Stimulated activated memory B cell treated with anti-CD40 and anti-IgM and Interleukin-4, amounts not matched to agents 10 μg/mL and 1 μg/mL and 100 μg/mL, for 72 hours (primary cell): ENCODE measurements around the gene ABCB10.
A peak's percentile ranks its signal among the peaks of the same experiment; 100 is the strongest.
"Not testable (repeated sequence)": the region's sequence is repeated elsewhere in the genome, so short reads cannot be mapped to it uniquely, and the experiment has no call there.

ENCODE experiments used
- ATAC-seq: fragments of 150-1000 bp; cut with Tn5 transposase; 2 replicates; pipeline ENCODE4 v1.10.0; 2021
- H3K27ac Mint-ChIP-seq: one replicate; pipeline ENCODE4 v1.8.0; 2022; ENCODE audit warnings: mild to moderate bottlenecking, mixed read lengths
- H3K27me3 Mint-ChIP-seq: one replicate; pipeline ENCODE4 v1.8.0; 2022; ENCODE audit warnings: mixed read lengths
- H3K36me3 Mint-ChIP-seq: one replicate; pipeline ENCODE4 v1.8.0; 2022; ENCODE audit warnings: mixed read lengths
- H3K4me1 Mint-ChIP-seq: one replicate; pipeline ENCODE4 v1.8.0; 2022; ENCODE audit warnings: mixed read lengths
- H3K4me3 Mint-ChIP-seq: one replicate; pipeline ENCODE4 v1.8.0; 2022; ENCODE audit warnings: mild to moderate bottlenecking, moderate library complexity, mixed read lengths
- H3K9me3 Mint-ChIP-seq: one replicate; pipeline ENCODE4 v1.8.0; 2022; ENCODE audit warnings: mixed read lengths

The ABCB10 gene

GRCh38 chr1:229526695-229527094 is 31.8 kb downstream of the ABCB10 start:
- ATAC-seq, result no peak
- Mint-ChIP-seq H3K4me3 (no peak overlapping the region), H3K27ac (no peak overlapping the region), H3K9me3 (no peaks in the 10 kb centered on the region), H3K4me1 (peaks cover 5% of the 10 kb centered on the region), H3K27me3 (no peaks in the 10 kb centered on the region), H3K36me3 (peaks cover 73% of the 10 kb centered on the region)

- no peak overlapping the region for H3K4me3 Mint-ChIP-seq
- H3K27ac Mint-ChIP-seq, result no peak overlapping the region
- H3K9me3 Mint-ChIP-seq, result no peaks in the 10 kb centered on the region
- H3K4me1 Mint-ChIP-seq, result peaks cover 5% of the 10 kb centered on the region
- peaks cover 60% of the 10 kb centered on the region for H3K36me3 Mint-ChIP-seq
- no peak for ATAC-seq
- no peaks in the 10 kb centered on the region for H3K27me3 Mint-ChIP-seq
Observed at GRCh38 chr1:229523052-229523451, 35.5 kb downstream of the ABCB10 start.

DNA sequence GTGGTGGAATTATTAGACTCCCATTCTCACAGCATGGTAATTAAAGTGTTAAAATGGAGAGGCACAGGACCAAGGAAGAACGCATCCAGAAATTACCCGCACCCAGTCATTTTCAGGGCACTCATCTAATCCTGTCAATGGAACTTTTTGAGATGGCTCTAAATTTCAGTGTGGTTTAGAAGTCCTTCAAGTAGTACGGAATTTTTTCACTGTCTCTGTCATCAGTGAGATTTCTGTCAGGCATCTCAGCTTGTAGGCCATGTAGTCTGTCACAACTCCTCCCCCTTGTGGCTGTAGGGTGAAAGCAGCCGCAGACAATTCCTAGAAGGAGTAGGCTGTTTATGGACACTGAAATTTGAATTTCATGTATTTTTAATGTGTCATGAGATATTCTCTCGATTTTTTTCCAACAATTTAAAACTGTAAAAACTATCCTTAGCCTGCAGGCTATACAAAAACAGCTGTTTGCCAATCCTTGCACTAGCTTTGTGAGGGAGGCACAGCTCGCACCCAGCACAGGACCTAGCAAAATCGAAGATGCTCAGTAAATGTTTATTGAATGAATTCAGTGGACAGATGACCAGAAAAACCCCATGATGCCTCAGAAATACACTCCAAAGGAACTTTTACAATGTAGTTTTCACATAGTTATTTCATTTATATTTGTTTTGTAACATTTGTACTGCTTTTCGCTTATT is 43.8 kb downstream of the ABCB10 start:
- no peaks in the 10 kb centered on the region for H3K9me3 Mint-ChIP-seq
- H3K4me3 Mint-ChIP-seq, result no peak overlapping the region
- H3K27me3 Mint-ChIP-seq, result no peaks in the 10 kb centered on the region
- H3K4me1 Mint-ChIP-seq, result peaks cover 6% of the 10 kb centered on the region
- H3K36me3 Mint-ChIP-seq, result peaks cover 13% of the 10 kb centered on the region
- peak; percentile 69 for ATAC-seq
- no peak overlapping the region for H3K27ac Mint-ChIP-seq

DNA sequence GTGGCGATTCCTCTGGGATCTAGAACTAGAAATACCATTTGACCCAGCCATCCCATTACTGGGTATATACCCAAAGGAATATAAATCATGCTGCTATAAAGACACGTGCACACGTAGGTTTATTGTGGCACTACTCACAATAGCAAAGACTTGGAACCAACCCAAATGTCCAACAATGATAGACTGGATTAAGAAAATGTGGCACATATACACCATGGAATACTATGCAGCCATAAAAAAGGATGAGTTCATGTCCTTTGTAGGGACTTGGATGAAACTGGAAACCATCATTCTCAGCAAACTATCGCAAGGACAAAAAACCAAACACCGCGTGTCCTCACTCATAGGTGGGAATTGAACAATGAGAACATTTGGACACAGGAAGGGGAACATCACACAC is 46.9 kb downstream of the ABCB10 start:
- not testable (repeated sequence) for H3K27ac Mint-ChIP-seq, H3K4me3 Mint-ChIP-seq, ATAC-seq, H3K27me3 Mint-ChIP-seq, H3K9me3 Mint-ChIP-seq, H3K36me3 Mint-ChIP-seq
- H3K4me1 Mint-ChIP-seq, result peaks cover 18% of the 10 kb centered on the region

DNA sequence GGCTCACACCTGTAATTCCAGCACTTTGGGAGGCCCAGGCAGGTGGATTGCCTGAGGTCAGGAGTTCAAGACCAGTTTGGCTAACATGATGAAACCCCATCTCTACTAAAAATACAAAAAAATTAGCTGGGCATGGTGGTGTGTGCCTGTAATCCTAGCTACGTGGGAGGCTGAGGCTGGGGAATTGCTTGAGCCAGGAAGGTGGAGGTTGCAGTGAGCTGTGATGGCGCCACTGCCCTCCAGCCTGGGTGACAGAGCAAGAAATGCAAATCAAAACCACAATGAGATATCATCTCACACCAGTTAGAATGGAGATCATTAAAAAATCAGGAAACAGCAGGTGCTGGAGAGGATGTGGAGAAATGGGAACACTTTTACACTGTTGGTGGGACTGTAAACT is 47.3 kb downstream of the ABCB10 start:
- H3K9me3 Mint-ChIP-seq, ATAC-seq, H3K27ac Mint-ChIP-seq, H3K36me3 Mint-ChIP-seq, H3K27me3 Mint-ChIP-seq, H3K4me3 Mint-ChIP-seq: not testable (repeated sequence)
- peaks cover 18% of the 10 kb centered on the region for H3K4me1 Mint-ChIP-seq

DNA sequence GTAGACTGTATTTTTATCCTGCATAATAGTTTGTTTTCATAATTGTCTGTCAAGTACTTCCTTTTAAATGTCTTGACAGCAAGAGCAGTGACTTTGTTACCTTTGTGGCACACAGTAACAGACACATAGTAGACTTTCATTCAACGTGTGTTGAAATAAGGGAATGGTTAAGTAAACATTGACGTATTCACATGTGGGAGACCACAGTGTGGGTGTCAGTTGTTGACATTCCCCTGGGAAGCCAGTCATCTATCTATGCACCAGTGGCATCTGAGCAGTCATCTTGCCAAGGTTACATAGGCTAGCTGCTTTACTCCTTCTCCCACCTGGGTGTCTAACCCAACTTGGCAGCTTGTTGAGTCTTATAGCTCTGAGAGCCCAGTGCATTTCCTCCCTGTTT is 48.9 kb downstream of the ABCB10 start:
- H3K4me1 Mint-ChIP-seq, result peaks cover 16% of the 10 kb centered on the region
- H3K36me3 Mint-ChIP-seq, result peaks cover 2% of the 10 kb centered on the region
- no peaks in the 10 kb centered on the region for H3K9me3 Mint-ChIP-seq
- no peaks in the 10 kb centered on the region for H3K27me3 Mint-ChIP-seq
- H3K27ac Mint-ChIP-seq, result peak overlapping the region; percentile 91
- peak overlapping the region; percentile 82 for H3K4me3 Mint-ChIP-seq
- no peak for ATAC-seq

- H3K27me3 Mint-ChIP-seq, result no peaks in the 10 kb centered on the region
- peaks cover 7% of the 10 kb centered on the region for H3K36me3 Mint-ChIP-seq
- peaks cover 12% of the 10 kb centered on the region for H3K4me1 Mint-ChIP-seq
Observed at GRCh38 chr1:229508823-229509337, 49.6 kb downstream of the ABCB10 start.

DNA sequence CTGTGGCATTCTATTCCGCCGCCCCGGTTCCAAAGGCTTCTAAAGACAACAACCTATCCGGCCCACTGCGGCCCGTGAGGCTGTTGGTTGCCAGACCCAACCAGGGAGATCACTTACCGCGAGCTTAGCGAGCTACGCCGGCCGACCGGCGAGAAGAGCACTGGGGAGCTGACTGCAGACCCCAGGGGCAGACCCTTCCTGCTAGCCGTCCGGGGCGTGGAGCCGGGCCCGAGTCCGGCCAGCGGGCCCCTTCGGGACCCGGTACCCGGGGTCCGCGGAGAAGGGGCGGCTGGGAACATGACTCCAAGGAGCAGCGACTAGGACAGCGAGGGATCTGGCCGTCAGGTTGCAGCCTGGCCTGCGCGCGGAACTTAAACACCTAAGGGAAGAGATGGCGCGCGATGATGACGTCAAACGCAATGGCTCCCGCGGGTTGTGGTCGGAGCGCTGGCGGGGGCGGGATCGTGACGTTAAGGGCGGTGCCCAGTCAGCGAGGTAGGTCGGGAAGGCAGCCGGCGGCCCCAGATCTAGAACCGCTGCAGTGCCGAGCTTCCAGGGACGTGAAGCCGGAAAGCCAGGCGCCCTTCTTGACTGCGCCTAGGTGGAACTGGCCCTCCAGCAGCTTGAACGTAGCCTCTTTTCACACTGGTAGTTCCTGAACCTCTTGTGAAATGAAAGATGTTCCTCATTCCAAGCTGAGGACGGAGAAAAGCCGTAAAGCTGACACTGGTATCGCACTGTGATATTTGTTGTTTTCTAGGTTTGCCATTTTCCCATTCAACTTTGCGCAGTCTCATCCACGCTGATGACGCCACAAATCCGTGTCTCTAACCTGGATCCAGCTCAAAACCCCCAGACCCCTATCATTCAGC is 50.3 kb downstream of the ABCB10 start, which contains the start of gene NUP133:
Gene NUP133 (minus strand): TSS at position 391 of the 872 bp plus-strand sequence. CDS start 92 bp downstream, at position 299.
- Mint-ChIP-seq H3K9me3 (no peaks in the 10 kb centered on the region), H3K4me3 (peak within 1 kb of the TSS; percentile 82), H3K4me1 (peaks cover 12% of the 10 kb centered on the region), H3K36me3 (peaks cover 7% of the 10 kb centered on the region), H3K27ac (peak within 1 kb of the TSS; percentile 91), H3K27me3 (no peaks in the 10 kb centered on the region)
- peak; percentile 98 for ATAC-seq

More at GRCh38 chr1:229508823-229509337, 49.6 kb downstream of the ABCB10 start:
- Mint-ChIP-seq H3K27ac (peak overlapping the region; percentile 91), H3K4me3 (peak overlapping the region; percentile 82), H3K9me3 (no peaks in the 10 kb centered on the region)
- no peak for ATAC-seq

GRCh38 chr1:229507502-229507901 is 51.0 kb downstream of the ABCB10 start:
- Mint-ChIP-seq H3K4me3 (peak overlapping the region; percentile 82), H3K9me3 (no peaks in the 10 kb centered on the region), H3K27ac (peak overlapping the region; percentile 91), H3K27me3 (no peaks in the 10 kb centered on the region), H3K36me3 (peaks cover 7% of the 10 kb centered on the region), H3K4me1 (peaks cover 12% of the 10 kb centered on the region)
- ATAC-seq, result no peak

GRCh38 chr1:229506633-229507032 is 51.9 kb downstream of the ABCB10 start:
- Mint-ChIP-seq H3K4me1 (peaks cover 12% of the 10 kb centered on the region), H3K36me3 (peaks cover 7% of the 10 kb centered on the region), H3K27ac (no peak overlapping the region), H3K9me3 (no peaks in the 10 kb centered on the region), H3K4me3 (no peak overlapping the region), H3K27me3 (no peaks in the 10 kb centered on the region)
- no peak for ATAC-seq

DNA sequence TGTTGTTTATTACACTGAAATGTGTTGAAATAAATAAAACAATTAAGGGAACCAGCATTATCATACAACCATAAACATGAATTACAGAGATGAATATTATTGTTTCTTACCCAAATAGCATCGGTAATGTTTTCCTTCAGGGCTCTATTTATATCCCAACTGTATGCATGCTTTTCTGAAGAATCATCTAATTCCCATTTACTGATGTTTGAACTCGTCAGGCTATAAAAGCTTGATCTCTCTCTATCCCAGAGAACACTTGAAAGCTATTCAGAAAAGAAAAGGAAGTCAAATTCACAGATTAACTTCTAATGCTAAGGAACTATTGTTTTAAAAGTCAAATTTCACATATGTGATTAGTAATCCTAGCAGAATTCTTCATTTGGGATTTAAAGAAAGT is 62.7 kb downstream of the ABCB10 start:
- Mint-ChIP-seq H3K36me3 (peaks cover 43% of the 10 kb centered on the region), H3K27me3 (no peaks in the 10 kb centered on the region), H3K9me3 (no peaks in the 10 kb centered on the region), H3K27ac (no peak overlapping the region), H3K4me1 (no peaks in the 10 kb centered on the region), H3K4me3 (no peak overlapping the region)
- ATAC-seq, result no peak

DNA sequence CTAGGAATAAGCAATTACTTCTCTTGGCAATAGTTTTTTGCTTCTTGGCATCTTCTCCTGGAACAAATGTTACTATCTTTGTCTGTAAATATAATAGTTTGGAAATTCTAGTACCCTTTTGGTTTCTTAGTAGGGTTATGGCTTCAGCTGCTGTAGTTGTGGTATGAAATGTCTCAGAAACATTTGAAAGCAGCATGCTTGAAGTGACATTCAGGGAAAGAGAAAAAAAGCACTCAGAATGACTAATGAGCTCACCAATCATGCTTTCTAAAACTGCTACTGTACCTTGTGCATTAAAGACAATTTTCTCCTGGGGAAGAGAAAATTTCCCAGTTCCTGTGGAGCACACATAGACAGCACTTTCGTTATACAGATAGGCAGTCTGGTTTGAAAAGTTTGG is 71.3 kb downstream of the ABCB10 start:
- Mint-ChIP-seq H3K36me3 (peaks cover 66% of the 10 kb centered on the region), H3K27me3 (no peaks in the 10 kb centered on the region), H3K27ac (peak overlapping the region; percentile 75)

GRCh38 chr1:229485318-229485717 is 73.2 kb downstream of the ABCB10 start:
- ATAC-seq, result no peak
- peaks cover 67% of the 10 kb centered on the region for H3K36me3 Mint-ChIP-seq

More for the DNA sequence above, 71.3 kb downstream of the ABCB10 start:
- Mint-ChIP-seq H3K4me1 (peaks cover 9% of the 10 kb centered on the region), H3K9me3 (no peaks in the 10 kb centered on the region), H3K4me3 (no peak overlapping the region)
- no peak for ATAC-seq

DNA sequence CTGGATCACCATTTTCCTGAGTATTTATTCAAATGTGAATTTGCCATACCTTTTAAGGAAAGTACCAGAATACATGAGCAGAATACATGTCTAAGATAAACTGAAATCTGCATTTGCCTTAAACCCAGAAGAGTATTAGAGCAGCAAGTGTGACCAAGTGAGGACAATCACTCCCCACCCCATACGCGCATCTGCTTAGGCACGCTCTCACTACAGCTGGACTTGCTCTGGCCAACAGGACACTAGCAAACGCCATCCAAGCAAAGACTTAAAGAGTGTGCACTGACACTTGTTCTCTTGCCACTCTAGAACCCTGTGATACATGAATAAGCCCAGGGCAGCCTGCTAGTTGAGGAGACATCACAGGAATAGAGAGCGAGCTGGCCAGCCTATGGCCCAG is 76.0 kb downstream of the ABCB10 start:
- no peak for ATAC-seq
- H3K9me3 Mint-ChIP-seq, result no peaks in the 10 kb centered on the region
- H3K27ac Mint-ChIP-seq, result peak overlapping the region; percentile 95
- no peak overlapping the region for H3K4me3 Mint-ChIP-seq
- H3K27me3 Mint-ChIP-seq, result no peaks in the 10 kb centered on the region
- peaks cover 49% of the 10 kb centered on the region for H3K4me1 Mint-ChIP-seq
- peaks cover 55% of the 10 kb centered on the region for H3K36me3 Mint-ChIP-seq

More at GRCh38 chr1:229485318-229485717, 73.2 kb downstream of the ABCB10 start:
- H3K4me3 Mint-ChIP-seq, result no peak overlapping the region
- H3K27ac Mint-ChIP-seq, result peak overlapping the region; percentile 75
- H3K4me1 Mint-ChIP-seq, result peaks cover 25% of the 10 kb centered on the region
- H3K27me3 Mint-ChIP-seq, result no peaks in the 10 kb centered on the region
- no peaks in the 10 kb centered on the region for H3K9me3 Mint-ChIP-seq

DNA sequence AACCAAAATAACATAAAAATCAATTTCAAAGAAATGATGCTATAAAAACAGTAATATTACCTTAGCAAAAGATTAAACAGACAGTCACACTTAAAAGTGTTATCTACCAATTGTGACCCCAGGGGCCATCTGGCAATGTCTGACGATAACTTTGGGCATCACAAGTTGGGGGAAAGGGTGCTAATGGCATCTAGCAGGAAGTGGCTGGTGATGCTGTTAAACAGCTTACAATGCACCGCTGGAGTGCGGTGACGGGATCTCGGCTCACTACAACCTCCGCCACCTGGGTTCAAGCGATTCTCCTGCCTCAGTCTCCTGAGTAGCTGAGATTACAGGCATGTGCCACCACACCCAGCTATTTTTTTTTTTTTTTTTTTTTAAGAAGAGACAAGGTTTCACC is 78.0 kb downstream of the ABCB10 start:
- Mint-ChIP-seq H3K9me3 (no peaks in the 10 kb centered on the region), H3K4me3 (peak overlapping the region; percentile 9), H3K27ac (peak overlapping the region; percentile 95), H3K4me1 (peaks cover 43% of the 10 kb centered on the region), H3K36me3 (peaks cover 48% of the 10 kb centered on the region), H3K27me3 (no peaks in the 10 kb centered on the region)
- peak; percentile 67 for ATAC-seq
